Immature natural killer cell (primary cell): ENCODE results near the gene TMED7. TPM values are rescaled to one million over a fixed set of nuclear protein-coding genes. Genes with fewer than 3 reads are reported as not detected.

Experiments used
- DNase-seq, 3 donors: peaks; one replicate each; pipeline ENCODE4 v3.0.0; 2022; ENCODE audit warnings: mixed read lengths in 1 of 3
- H3K27ac Mint-ChIP-seq, 6 donors: one replicate each; pipeline ENCODE4 v1.8.0; 2020; ENCODE audit warnings: mixed read lengths in 6 of 6, mild to moderate bottlenecking in 5 of 6, inconsistent platforms in 4 of 6, moderate library complexity in 3 of 6
- H3K27me3 Mint-ChIP-seq, 3 donors: one replicate each; pipeline ENCODE4 v1.8.0; 2020 to 2021; ENCODE audit warnings: low read depth in 3 of 3, mild to moderate bottlenecking in 3 of 3, mixed read lengths in 3 of 3, moderate library complexity in 3 of 3, inconsistent platforms in 1 of 3
- H3K36me3 Mint-ChIP-seq, 3 donors: one replicate each; pipeline ENCODE4 v1.8.0; 2020; ENCODE audit warnings: mixed read lengths in 3 of 3, inconsistent platforms in 2 of 3, mild to moderate bottlenecking in 2 of 3
- H3K4me1 Mint-ChIP-seq, 2 donors: one replicate each; pipeline ENCODE4 v1.8.0; 2020; ENCODE audit warnings: inconsistent platforms in 2 of 2, mild to moderate bottlenecking in 2 of 2, mixed read lengths in 2 of 2, moderate library complexity in 1 of 2
- H3K4me3 Mint-ChIP-seq, 5 donors: one replicate each; pipeline ENCODE4 v1.8.0; 2020; ENCODE audit warnings: mild to moderate bottlenecking in 5 of 5, mixed read lengths in 5 of 5, inconsistent platforms in 3 of 5, moderate library complexity in 3 of 5
- H3K9me3 Mint-ChIP-seq, 6 donors: one replicate each; pipeline ENCODE4 v1.8.0; 2020; ENCODE audit warnings: mild to moderate bottlenecking in 6 of 6, mixed read lengths in 6 of 6, inconsistent platforms in 4 of 6, moderate library complexity in 3 of 6
- polyA plus RNA-seq, 3 donors: library from polyadenylated mRNA; unstranded; fragments of 300-500 nt; fragmentation: Illumina TruSeq; gene quantifications; one replicate each; pipeline ENCODE4 v1.2.3, GENCODE V29; 2021

The TMED7 gene
- polyA plus RNA-seq, 3 donors from 2014 or later = 35.5 to 55.0 (median 40.7) TPM

GRCh38 chr5:115616472-115616871, 9.4 kb downstream of the TMED7 start:
- H3K27me3 Mint-ChIP-seq = peaks cover 0 to 2% (median 1%) of the 10 kb centered on the region in 3 donors

GRCh38 chr5:115611873-115612272, 14.0 kb downstream of the TMED7 start:
- Mint-ChIP-seq H3K27ac (no peak overlapping the region), H3K4me3 (no peak overlapping the region), H3K4me1 (peaks cover 0 to 14% of the 10 kb centered on the region in 2 donors), H3K9me3 (no peaks in the 10 kb centered on the region), H3K36me3 (peaks cover 8 to 18% (median 13%) of the 10 kb centered on the region in 3 donors), H3K27me3 (peaks cover 0 to 2% (median 0%) of the 10 kb centered on the region in 3 donors)
- DNase-seq = no peak

More at GRCh38 chr5:115616472-115616871, 9.4 kb downstream of the TMED7 start:
- peak overlapping the region in 1 of 6 donors; percentile 65 for H3K27ac Mint-ChIP-seq
- H3K9me3 Mint-ChIP-seq = no peaks in the 10 kb centered on the region
- H3K36me3 Mint-ChIP-seq = peaks cover 9 to 31% (median 23%) of the 10 kb centered on the region in 3 donors
- H3K4me3 Mint-ChIP-seq = no peak overlapping the region
- peaks cover 2 to 13% of the 10 kb centered on the region in 2 donors for H3K4me1 Mint-ChIP-seq
- no peak for DNase-seq

GRCh38 chr5:115607935-115608334, 17.9 kb downstream of the TMED7 start:
- peaks cover 4 to 6% (median 4%) of the 10 kb centered on the region in 3 donors for H3K36me3 Mint-ChIP-seq
- peak overlapping the region in 1 of 6 donors; percentile 3 for H3K27ac Mint-ChIP-seq
- DNase-seq = no peak
- H3K4me3 Mint-ChIP-seq = no peak overlapping the region
- H3K4me1 Mint-ChIP-seq = peaks cover 7 to 27% of the 10 kb centered on the region in 2 donors
- peaks cover 1 to 5% (median 4%) of the 10 kb centered on the region in 3 donors for H3K27me3 Mint-ChIP-seq
- no peaks in the 10 kb centered on the region for H3K9me3 Mint-ChIP-seq

GRCh38 chr5:115605436-115605835, 20.4 kb downstream of the TMED7 start:
- peaks cover 4 to 6% (median 4%) of the 10 kb centered on the region in 3 donors for H3K36me3 Mint-ChIP-seq
- H3K27me3 Mint-ChIP-seq = peaks cover 3 to 7% (median 4%) of the 10 kb centered on the region in 3 donors
- DNase-seq = no peak
- no peak overlapping the region for H3K4me3 Mint-ChIP-seq
- H3K27ac Mint-ChIP-seq = peak overlapping the region in 1 of 6 donors; percentile 45
- H3K4me1 Mint-ChIP-seq = peaks cover 18 to 40% of the 10 kb centered on the region in 2 donors
- H3K9me3 Mint-ChIP-seq = no peaks in the 10 kb centered on the region

GRCh38 chr5:115602591-115603125, 23.2 kb downstream of the TMED7 start:
- peaks cover 26 to 47% of the 10 kb centered on the region in 2 donors for H3K4me1 Mint-ChIP-seq
- no peaks in the 10 kb centered on the region for H3K9me3 Mint-ChIP-seq
- no peak for DNase-seq
- peak overlapping the region; percentile 62 to 91 (median 83) for H3K27ac Mint-ChIP-seq
- no peaks in the 10 kb centered on the region for H3K36me3 Mint-ChIP-seq
- peak overlapping the region; percentile 77 to 86 (median 78) for H3K4me3 Mint-ChIP-seq
- peaks cover 5 to 7% (median 6%) of the 10 kb centered on the region in 3 donors for H3K27me3 Mint-ChIP-seq

- Mint-ChIP-seq H3K27ac (peak within 1 kb of the TSS; percentile 71 to 91 (median 87)), H3K36me3 (no peaks in the 10 kb centered on the region), H3K27me3 (peaks cover 5 to 7% (median 6%) of the 10 kb centered on the region in 3 donors), H3K4me3 (peak within 1 kb of the TSS; percentile 77 to 86 (median 81)), H3K4me1 (peaks cover 26 to 46% of the 10 kb centered on the region in 2 donors), H3K9me3 (no peaks in the 10 kb centered on the region)
- peak; percentile 64 to 71 (median 68) for DNase-seq
These were observed 23.9 kb downstream of the TMED7 start, which contains the start of gene TICAM2 for GRCh38 chr5:115601701-115602590. Gene TICAM2 (minus strand): TSS chr5:115602479. CDS start chr5:115581256, 21,223 bp downstream.

GRCh38 chr5:115600766-115601165, 25.1 kb downstream of the TMED7 start:
- Mint-ChIP-seq H3K4me3 (peak overlapping the region; percentile 19 to 83 (median 61)), H3K27me3 (peaks cover 5 to 7% (median 6%) of the 10 kb centered on the region in 3 donors), H3K27ac (peak overlapping the region in 5 of 6 donors; percentile 22 to 81 (median 71)), H3K9me3 (no peaks in the 10 kb centered on the region), H3K36me3 (no peaks in the 10 kb centered on the region), H3K4me1 (peaks cover 28 to 36% of the 10 kb centered on the region in 2 donors)
- no peak for DNase-seq

- no peaks in the 10 kb centered on the region for H3K9me3 Mint-ChIP-seq
- H3K27ac Mint-ChIP-seq = peak overlapping the region in 5 of 6 donors; percentile 1 to 71 (median 20)
- peaks cover 5 to 7% (median 6%) of the 10 kb centered on the region in 3 donors for H3K27me3 Mint-ChIP-seq
- DNase-seq = no peak
- no peaks in the 10 kb centered on the region for H3K36me3 Mint-ChIP-seq
- H3K4me3 Mint-ChIP-seq = peak overlapping the region in 2 of 5 donors; percentile 15 to 22
- peaks cover 26 to 36% of the 10 kb centered on the region in 2 donors for H3K4me1 Mint-ChIP-seq
These were observed 25.9 kb downstream of the TMED7 start for GRCh38 chr5:115599924-115600323.

GRCh38 chr5:115599502-115599901, 26.3 kb downstream of the TMED7 start:
- peak overlapping the region in 1 of 5 donors; percentile 42 for H3K4me3 Mint-ChIP-seq
- H3K9me3 Mint-ChIP-seq = no peaks in the 10 kb centered on the region
- H3K36me3 Mint-ChIP-seq = no peaks in the 10 kb centered on the region
- H3K27ac Mint-ChIP-seq = peak overlapping the region in 3 of 6 donors; percentile 15 to 71 (median 49)
- peaks cover 5 to 7% (median 6%) of the 10 kb centered on the region in 3 donors for H3K27me3 Mint-ChIP-seq
- DNase-seq = no peak
- H3K4me1 Mint-ChIP-seq = peaks cover 26 to 36% of the 10 kb centered on the region in 2 donors

- no peak for DNase-seq
- H3K4me3 Mint-ChIP-seq = no peak overlapping the region
- H3K27ac Mint-ChIP-seq = no peak overlapping the region
- H3K4me1 Mint-ChIP-seq = peaks cover 2% of the 10 kb centered on the region in 2 donors
- H3K36me3 Mint-ChIP-seq = no peaks in the 10 kb centered on the region
- peaks cover 0 to under 1% (median under 1%) of the 10 kb centered on the region in 3 donors for H3K27me3 Mint-ChIP-seq
- H3K9me3 Mint-ChIP-seq = no peaks in the 10 kb centered on the region
These were observed 31.4 kb downstream of the TMED7 start for GRCh38 chr5:115594128-115595047.

- DNase-seq = no peak
- no peaks in the 10 kb centered on the region for H3K36me3 Mint-ChIP-seq
- no peak overlapping the region for H3K4me3 Mint-ChIP-seq
- H3K9me3 Mint-ChIP-seq = no peaks in the 10 kb centered on the region
- no peaks in the 10 kb centered on the region for H3K27me3 Mint-ChIP-seq
- H3K27ac Mint-ChIP-seq = no peak overlapping the region
- H3K4me1 Mint-ChIP-seq = no peaks in the 10 kb centered on the region
These were observed 36.8 kb downstream of the TMED7 start for GRCh38 chr5:115589043-115589442.

GRCh38 chr5:115588640-115589039, 37.2 kb downstream of the TMED7 start:
- H3K27me3 Mint-ChIP-seq = no peaks in the 10 kb centered on the region
- H3K27ac Mint-ChIP-seq = no peak overlapping the region
- no peak overlapping the region for H3K4me3 Mint-ChIP-seq
- H3K9me3 Mint-ChIP-seq = no peaks in the 10 kb centered on the region
- H3K4me1 Mint-ChIP-seq = no peaks in the 10 kb centered on the region
- no peaks in the 10 kb centered on the region for H3K36me3 Mint-ChIP-seq
- no peak for DNase-seq

GRCh38 chr5:115586525-115587146, 39.2 kb downstream of the TMED7 start:
- Mint-ChIP-seq H3K4me3 (no peak overlapping the region), H3K27ac (no peak overlapping the region), H3K36me3 (no peaks in the 10 kb centered on the region), H3K9me3 (no peaks in the 10 kb centered on the region), H3K27me3 (no peaks in the 10 kb centered on the region), H3K4me1 (no peaks in the 10 kb centered on the region)
- DNase-seq = peak; percentile 9 to 33 (median 27)
